Uterus (tissue), 4 donors: Measurements from ENCODE around the gene AGPAT2. TPM values are rescaled to one million over a fixed set of nuclear protein-coding genes. Genes with fewer than 3 reads are reported as not detected.

Source experiments
- DNase-seq, 2 donors: peaks; one replicate each; pipeline ENCODE4 v3.0.0-alpha.2; 2019 to 2020
- H3K27ac ChIP-seq, 2 donors: fragments of 200-600 bp; sonication (generic); 1 replicate in 1 of 2; 2 replicates in 1 of 2; pipeline ENCODE4 v1.5.1; 2016 to 2018
- H3K27me3 ChIP-seq, 2 donors: fragments of 200-600 bp; sonication (generic); one replicate each; pipeline ENCODE4 v1.5.1; 2018 to 2019; ENCODE audit warnings: control low read depth in 1 of 2
- H3K36me3 ChIP-seq, 2 donors: fragments of 200-600 bp; sonication (generic); one replicate each; pipeline ENCODE4 v1.5.1; 2019; ENCODE audit warnings: control low read depth in 1 of 2
- H3K4me1 ChIP-seq, 2 donors: fragments of 200-600 bp; sonication (generic); one replicate each; pipeline ENCODE4 v1.5.1; 2018 to 2019; ENCODE audit warnings: control low read depth in 1 of 2
- H3K4me3 ChIP-seq, 2 donors: fragments of 200-600 bp; sonication (generic); 1 replicate in 1 of 2; 2 replicates in 1 of 2; pipeline ENCODE4 v1.5.1; 2018 to 2019; ENCODE audit warnings: mild to moderate bottlenecking in 1 of 2
- H3K9me3 ChIP-seq, 2 donors: fragments of 200-600 bp; sonication (generic); one replicate each; pipeline ENCODE4 v1.5.1; 2019; ENCODE audit warnings: control low read depth in 1 of 2
- CTCF ChIP-seq, 4 experiments: fragments of 200-600 bp in 2 of 4; fragments of 450-650 bp in 2 of 4; sonication (generic) in 2 of 4; IDR thresholded peaks; one replicate each; pipeline ENCODE4 v1.5.1; 2016 to 2019; ENCODE audit warnings: antibody characterized with exemption in 4 of 4, mild to moderate bottlenecking in 2 of 4, moderate library complexity in 1 of 4
- POLR2A ChIP-seq, 2 donors: fragments of 450-650 bp; IDR thresholded peaks; one replicate each; pipeline ENCODE4 v1.6.1; 2016; ENCODE audit warnings: antibody characterized with exemption in 2 of 2, mild to moderate bottlenecking in 1 of 2, moderate library complexity in 1 of 2
- intact Hi-C: fragments of 100-400 bp; cut with DNase I; formaldehyde crosslinking; loops from one replicate; pipeline ENCODE4 v1.15.1; 2023; ENCODE audit warnings: low total_unique reads
- total RNA-seq, 4 donors: library from RNA; depleted of rRNA in 3 of 4; stranded (reverse); fragments of >200 nt in 3 of 4; gene quantifications; one replicate each; pipeline versions ENCODE4 v1.1.0 to v1.2.4, GENCODE V29; 2014 to 2023
- donor health status: DM: yes; HTN: yes; CAD: no.

Gene AGPAT2
- total RNA-seq, 4 donors from 2014 or later = 22.7 to 45.1 (median 38.6) TPM

DNA sequence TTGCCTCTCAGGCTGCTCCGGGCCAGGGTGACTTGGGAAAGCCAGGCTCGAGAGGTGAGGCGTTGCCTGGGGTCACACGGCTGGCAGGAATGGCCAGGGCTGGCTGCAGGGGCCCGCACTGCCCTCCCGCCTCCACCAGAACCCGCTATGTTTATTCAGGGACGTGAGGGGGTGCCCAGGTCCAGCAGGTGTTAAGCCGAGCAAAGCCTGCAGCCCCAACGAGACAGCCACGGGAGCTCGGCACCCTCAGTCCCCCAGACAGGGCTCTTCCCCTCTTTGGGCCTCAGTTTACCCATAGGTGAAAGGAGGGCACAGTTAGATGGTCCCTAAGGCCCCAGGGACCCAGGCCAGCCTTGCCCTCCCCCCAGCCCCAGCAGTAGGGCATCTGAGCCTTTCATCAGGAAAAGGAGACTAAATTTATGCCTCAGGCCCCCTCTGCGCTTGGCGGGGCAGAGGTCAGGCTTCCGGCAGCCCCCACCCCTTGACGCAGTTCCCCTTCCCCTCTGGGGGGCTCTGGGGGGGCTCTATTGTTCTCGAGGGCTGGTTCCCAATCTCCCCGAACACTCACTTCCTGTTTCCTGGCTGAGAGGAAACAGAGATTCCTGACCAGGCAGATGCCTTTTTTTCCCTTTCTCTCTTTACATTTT is 31.6 kb downstream of the AGPAT2 start:
- H3K4me3 ChIP-seq = no peak overlapping the region
- peak; percentile 28 to 70 for DNase-seq
- no peaks in the 10 kb centered on the region for H3K36me3 ChIP-seq
- no peaks in the 10 kb centered on the region for H3K9me3 ChIP-seq
- H3K27me3 ChIP-seq = no peaks in the 10 kb centered on the region
- intact Hi-C loops = no loop called here
- peak overlapping the region; percentile 57 to 64 for H3K27ac ChIP-seq
- H3K4me1 ChIP-seq = no peaks in the 10 kb centered on the region
- TF ChIP-seq CTCF (IDR thresholded peaks at IDR 0.05) (no peak), POLR2A (IDR thresholded peaks at IDR 0.05) (no peak)

DNA sequence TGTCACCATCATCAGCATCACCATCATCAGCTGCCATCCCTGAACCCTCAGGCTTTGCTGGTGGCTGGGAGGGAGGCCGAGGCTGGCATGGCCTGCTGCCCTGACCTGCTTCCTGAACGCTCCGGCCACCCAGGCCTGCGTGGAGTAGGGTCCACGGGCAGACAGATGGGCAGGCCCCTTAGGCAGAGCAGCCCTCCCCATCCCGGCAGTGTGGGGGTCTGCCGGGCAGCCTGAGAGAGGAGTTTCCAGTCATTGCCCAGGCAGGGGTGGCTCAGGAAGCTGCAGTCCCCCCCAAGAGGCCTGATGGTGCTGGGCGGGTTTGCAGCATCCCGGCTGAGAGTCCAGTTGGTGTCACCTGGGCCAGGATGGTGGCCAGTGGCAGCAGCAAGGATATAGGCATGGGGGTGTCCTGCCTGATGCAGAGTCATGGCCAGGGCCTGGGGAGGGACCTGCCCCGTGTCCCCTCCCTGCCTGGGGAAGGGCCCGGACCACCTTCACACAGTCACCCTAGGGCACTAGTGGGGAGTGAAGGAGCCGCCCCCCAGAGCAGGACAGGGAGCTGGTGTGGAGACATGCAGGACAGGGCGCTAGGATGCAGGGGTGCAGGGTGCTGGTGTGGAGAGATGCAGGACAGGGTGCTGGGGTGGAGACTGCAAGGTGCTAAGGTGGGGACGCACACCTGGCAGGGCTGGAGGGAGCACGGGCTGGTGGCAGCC is 32.3 kb downstream of the AGPAT2 start:
- no peak for DNase-seq
- intact Hi-C loops = no loop called here
- H3K4me1 ChIP-seq = no peaks in the 10 kb centered on the region
- H3K4me3 ChIP-seq = no peak overlapping the region
- peak overlapping the region in 1 of 2 donors; percentile 57 for H3K27ac ChIP-seq
- no peaks in the 10 kb centered on the region for H3K36me3 ChIP-seq
- H3K27me3 ChIP-seq = no peaks in the 10 kb centered on the region
- TF ChIP-seq POLR2A (IDR thresholded peaks at IDR 0.05) (no peak), CTCF (IDR thresholded peaks at IDR 0.05) (no peak)
- no peaks in the 10 kb centered on the region for H3K9me3 ChIP-seq

DNA sequence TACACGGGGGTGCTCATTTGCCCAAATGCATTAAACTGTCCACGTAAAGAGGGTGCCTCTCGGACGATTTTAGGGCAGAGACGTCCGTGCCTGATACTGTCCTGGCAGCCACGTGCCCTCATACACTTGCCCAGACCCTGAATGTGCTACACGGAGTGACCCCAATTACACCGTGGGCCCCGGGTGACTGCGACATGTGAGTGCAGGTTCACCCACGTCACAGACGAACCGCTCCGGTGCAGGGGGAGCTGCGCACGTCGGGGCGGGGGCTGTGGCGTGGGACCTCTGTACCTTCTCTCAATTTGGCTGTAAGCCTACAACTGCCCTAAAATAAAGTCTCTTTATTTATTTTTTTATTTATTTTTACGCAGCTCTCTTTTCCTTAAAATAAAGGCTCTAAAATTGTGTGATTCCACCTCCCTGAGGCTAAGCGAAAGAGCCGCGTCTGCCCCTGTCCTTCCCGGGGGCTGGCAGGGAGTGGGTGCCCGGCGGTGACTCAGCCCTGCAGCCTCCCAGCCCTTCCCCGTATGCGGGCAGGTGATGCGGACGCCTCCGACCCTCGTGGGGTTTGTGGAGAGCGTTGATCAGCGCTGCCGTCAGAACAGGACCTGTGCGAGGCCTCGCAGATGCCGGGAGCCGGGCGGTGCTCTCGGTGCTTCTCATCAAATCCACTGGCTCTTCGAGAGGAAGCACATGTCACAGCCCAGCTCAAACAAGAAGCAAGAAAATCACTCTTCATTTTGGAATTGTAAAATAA is 33.8 kb downstream of the AGPAT2 start:
- no peak for TF ChIP-seq CTCF (IDR thresholded peaks at IDR 0.05)
- TF ChIP-seq POLR2A (IDR thresholded peaks at IDR 0.05) = no peak
- H3K27ac ChIP-seq = peak overlapping the region; percentile 26 to 27
- no peak for DNase-seq
- H3K4me1 ChIP-seq = no peaks in the 10 kb centered on the region
- no peaks in the 10 kb centered on the region for H3K9me3 ChIP-seq
- no peak overlapping the region for H3K4me3 ChIP-seq
- H3K36me3 ChIP-seq = no peaks in the 10 kb centered on the region
- H3K27me3 ChIP-seq = no peaks in the 10 kb centered on the region
- intact Hi-C loops = no loop called here

DNA sequence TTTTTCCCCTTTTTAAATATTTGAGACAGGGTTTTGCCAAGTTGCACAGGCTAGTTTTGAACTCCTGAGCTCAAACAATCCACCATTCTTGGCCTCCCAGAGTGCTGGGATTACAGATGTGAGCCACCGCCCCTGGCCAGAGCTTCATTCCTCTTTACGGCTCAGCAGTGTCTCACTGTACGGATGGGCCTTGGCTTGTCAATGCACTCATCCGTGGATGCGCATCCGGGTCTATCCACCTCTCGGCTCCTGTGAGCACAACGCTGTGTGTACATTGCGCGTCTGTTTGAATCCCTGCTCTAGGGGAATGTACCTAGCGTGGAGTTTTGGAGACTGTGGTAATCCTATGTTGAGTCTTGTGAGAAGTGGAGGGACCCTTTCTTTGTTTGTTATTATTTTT is 35.4 kb downstream of the AGPAT2 start:
- no peaks in the 10 kb centered on the region for H3K9me3 ChIP-seq
- H3K36me3 ChIP-seq = no peaks in the 10 kb centered on the region
- H3K4me3 ChIP-seq = no peak overlapping the region
- intact Hi-C loops = no loop called here
- H3K27me3 ChIP-seq = no peaks in the 10 kb centered on the region
- no peaks in the 10 kb centered on the region for H3K4me1 ChIP-seq
- no peak for DNase-seq
- TF ChIP-seq CTCF (IDR thresholded peaks at IDR 0.05) (no peak), POLR2A (IDR thresholded peaks at IDR 0.05) (no peak)
- no peak overlapping the region for H3K27ac ChIP-seq

GRCh38 chr9:136650648-136651047 is 36.6 kb downstream of the AGPAT2 start:
- intact Hi-C loops = no loop called here
- Histone ChIP-seq H3K4me1 (no peaks in the 10 kb centered on the region), H3K36me3 (no peaks in the 10 kb centered on the region), H3K4me3 (no peak overlapping the region), H3K9me3 (no peaks in the 10 kb centered on the region), H3K27me3 (no peaks in the 10 kb centered on the region), H3K27ac (no peak overlapping the region)
- TF ChIP-seq POLR2A (IDR thresholded peaks at IDR 0.05) (no peak), CTCF (IDR thresholded peaks at IDR 0.05) (no peak)
- no peak for DNase-seq
